ENCODE results near the gene C9.
"Not testable (repeated sequence)": the region's sequence is repeated elsewhere in the genome, so short reads cannot be mapped to it uniquely, and the experiment has no call there.

C9 gene

DNA sequence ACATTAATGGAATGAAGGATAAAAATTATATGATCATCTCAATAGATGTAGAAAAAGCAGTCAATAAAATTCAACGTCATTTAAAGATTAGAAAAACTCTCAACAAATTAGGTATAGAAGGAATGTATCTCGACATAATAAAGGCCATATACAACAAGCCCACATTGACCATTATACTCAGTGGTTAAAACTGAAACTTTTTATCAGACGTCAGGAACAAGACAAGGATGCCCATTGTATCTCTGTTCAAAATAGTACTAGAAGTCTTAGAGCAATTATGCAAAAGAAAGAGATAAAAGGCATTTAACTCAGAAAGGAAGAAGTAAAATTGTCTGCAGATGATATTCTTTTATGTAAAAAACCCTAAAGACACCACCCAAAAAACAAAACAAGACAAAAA is 40.8 kb downstream of the C9 start:
- TF ChIP-seq, protein P1, sequence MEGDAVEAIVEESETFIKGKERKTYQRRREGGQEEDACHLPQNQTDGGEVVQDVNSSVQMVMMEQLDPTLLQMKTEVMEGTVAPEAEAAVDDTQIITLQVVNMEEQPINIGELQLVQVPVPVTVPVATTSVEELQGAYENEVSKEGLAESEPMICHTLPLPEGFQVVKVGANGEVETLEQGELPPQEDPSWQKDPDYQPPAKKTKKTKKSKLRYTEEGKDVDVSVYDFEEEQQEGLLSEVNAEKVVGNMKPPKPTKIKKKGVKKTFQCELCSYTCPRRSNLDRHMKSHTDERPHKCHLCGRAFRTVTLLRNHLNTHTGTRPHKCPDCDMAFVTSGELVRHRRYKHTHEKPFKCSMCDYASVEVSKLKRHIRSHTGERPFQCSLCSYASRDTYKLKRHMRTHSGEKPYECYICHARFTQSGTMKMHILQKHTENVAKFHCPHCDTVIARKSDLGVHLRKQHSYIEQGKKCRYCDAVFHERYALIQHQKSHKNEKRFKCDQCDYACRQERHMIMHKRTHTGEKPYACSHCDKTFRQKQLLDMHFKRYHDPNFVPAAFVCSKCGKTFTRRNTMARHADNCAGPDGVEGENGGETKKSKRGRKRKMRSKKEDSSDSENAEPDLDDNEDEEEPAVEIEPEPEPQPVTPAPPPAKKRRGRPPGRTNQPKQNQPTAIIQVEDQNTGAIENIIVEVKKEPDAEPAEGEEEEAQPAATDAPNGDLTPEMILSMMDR (IDR thresholded peaks at IDR 0.05; ENCODE audit: low read depth, low read length) = no peak
- DNase-seq (ENCODE audit: extremely low read depth, low read depth) = no peak

DNA sequence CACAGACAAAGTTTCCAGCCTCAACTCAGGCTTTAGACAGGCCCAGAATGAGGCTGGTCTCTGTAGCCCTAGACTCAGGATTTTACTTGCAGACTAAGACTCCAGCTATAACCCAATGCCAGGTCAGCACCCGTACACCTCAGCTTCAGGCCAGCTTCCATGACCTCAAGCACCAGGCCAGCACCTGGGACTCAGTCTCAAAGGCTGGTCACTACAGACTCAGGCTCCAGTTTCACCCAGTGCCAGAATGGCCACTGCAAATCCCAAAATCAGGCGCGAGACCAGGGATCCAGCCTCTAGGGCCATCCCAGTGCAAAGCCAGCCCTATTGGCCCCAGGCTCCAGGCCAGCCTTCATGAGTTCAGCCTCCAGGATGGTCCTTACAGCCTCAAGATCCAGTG is 44.9 kb downstream of the C9 start:
- TF ChIP-seq, protein P1 (IDR thresholded peaks at IDR 0.05; ENCODE audit: low read depth, low read length) = no peak
- no peak for DNase-seq (ENCODE audit: extremely low read depth, low read depth)

DNA sequence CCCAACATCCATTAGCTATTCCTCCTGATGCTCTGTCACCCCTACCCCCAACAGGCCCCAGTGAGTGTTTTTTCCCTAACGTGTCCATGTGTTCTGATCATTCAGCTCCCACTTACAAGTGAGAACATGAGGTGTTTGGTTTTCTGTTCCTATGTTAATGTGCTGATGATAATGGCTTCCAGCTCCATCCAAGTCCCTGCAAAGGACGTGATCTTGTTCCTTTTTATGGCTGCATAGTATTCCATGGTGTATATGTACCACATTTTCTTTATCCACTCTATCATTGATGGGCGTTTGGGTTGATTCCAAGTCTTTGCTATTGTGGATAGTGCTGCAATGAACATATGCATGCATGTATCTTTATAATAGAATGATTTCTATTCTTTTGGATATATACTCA is 47.8 kb downstream of the C9 start:
- DNase-seq (ENCODE audit: extremely low read depth, low read depth) = not testable (repeated sequence)

DNA sequence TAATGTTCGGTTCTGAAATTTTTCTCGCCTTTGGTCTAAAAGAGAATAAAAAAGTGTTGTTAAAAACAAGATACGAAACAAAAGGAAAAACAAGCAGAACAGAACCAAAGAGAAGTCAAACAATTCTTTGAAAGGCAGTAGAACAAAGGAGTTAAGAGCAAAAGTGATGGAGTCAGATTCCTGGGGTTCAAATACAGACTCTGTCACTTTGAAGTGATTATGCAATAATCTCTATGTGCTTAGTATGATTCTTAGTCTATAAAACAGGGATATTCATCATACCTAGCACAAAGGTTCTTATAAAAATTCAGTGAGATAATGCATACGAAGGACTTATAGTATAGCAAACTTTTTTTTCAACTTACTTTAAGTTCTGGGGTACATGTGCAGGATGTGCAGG is 48.3 kb downstream of the C9 start:
- TF ChIP-seq, protein P1 (IDR thresholded peaks at IDR 0.05; ENCODE audit: low read depth, low read length) = no peak
- DNase-seq (ENCODE audit: extremely low read depth, low read depth) = no peak

DNA sequence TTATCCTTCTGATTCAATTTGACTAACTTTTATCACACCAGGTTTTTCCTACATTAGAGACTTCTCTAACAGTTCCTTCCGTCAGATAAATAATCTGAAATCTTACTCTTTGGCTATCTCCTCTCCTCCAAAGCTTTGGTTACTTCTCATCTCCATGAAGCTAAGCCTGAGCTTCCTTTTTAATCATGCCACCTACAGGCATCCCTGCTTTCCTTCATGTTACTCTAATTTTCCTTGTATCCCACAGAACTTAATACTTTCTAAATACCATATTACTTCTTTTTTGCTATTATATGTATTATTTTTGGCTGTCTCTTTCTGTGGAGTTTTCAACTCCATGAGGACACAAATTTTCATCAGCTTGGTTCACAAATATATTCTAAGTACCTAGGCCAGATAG is 49.7 kb downstream of the C9 start:
- no peak for DNase-seq (ENCODE audit: extremely low read depth, low read depth)
- TF ChIP-seq, protein P1 (IDR thresholded peaks at IDR 0.05; ENCODE audit: low read depth, low read length) = no peak; the same call in 1 of the 2 replicates

DNA sequence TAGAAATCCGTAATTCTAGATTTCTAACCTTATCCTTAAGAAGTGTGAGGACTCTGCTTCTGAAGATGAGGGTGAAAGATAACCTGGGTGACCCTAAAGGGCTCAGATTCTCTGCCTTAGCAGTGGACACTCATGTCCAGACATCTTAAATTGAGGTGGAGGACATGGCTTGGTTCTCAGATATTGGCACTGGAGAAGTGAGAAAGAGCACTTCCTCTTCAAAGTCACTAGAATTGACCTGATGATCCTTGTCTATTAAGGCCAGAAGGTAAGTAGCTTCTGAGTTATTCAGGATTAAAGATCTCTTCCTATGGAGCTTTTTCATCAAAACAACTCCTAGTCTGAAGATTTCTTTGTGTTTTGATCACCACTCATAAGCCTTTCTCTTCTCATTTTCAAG is 54.8 kb downstream of the C9 start:
- TF ChIP-seq, protein P1 (IDR thresholded peaks at IDR 0.05; ENCODE audit: low read depth, low read length) = no peak
- no peak for DNase-seq (ENCODE audit: extremely low read depth, low read depth)

DNA sequence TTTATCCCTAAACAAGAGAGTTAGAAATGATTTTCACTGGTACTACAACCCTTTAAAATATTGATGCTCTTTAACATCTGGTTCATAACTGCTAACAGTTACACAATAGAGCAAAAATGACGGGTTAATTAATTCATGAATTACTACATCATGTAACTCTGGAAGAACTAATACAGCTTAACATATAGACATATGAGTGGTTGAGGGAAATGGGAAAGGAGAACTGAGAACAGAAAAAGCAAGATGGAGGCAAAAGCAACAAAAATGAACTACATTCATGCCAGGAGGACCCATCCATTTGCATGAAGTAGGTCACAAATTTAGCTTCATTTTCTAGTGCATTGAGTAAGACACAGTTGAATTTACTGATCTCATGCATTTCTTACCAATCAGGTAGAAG is 61.8 kb downstream of the C9 start:
- no peak for DNase-seq (ENCODE audit: extremely low read depth, low read depth)
- TF ChIP-seq, protein P1 (IDR thresholded peaks at IDR 0.05; ENCODE audit: low read depth, low read length) = no peak

DNA sequence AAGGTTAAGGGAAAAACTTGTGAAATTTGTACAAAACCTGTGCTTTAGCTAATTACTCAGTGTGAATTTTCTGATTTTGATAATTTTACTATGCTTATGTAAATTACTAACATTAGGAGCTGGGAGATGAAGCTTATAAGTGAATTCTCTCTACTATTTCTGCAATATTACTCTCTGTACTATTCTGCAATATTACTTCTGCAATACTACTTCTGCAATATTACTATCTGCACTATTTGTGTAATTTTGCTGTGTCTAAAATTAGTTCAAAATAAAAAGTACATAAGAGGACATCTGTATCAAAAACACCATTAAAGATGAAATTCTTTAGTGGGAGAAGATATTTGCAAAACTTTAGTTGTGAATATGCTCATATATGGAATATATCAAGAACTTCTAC is 62.9 kb downstream of the C9 start:
- TF ChIP-seq, protein P1 (IDR thresholded peaks at IDR 0.05; ENCODE audit: low read depth, low read length) = no peak
- DNase-seq (ENCODE audit: extremely low read depth, low read depth) = no peak
